G401.6 (cell line): ENCODE results near the gene SRRD.
"Not testable (repeated sequence)": the region's sequence is repeated elsewhere in the genome, so short reads cannot be mapped to it uniquely, and the experiment has no call there.

Experiments used
- FAIRE-seq: peaks from 2 replicates; lab custom pipeline; 2012; peaks lifted over from hg19 to GRCh38; lab: Jason Lieb, UNC

SRRD gene

DNA sequence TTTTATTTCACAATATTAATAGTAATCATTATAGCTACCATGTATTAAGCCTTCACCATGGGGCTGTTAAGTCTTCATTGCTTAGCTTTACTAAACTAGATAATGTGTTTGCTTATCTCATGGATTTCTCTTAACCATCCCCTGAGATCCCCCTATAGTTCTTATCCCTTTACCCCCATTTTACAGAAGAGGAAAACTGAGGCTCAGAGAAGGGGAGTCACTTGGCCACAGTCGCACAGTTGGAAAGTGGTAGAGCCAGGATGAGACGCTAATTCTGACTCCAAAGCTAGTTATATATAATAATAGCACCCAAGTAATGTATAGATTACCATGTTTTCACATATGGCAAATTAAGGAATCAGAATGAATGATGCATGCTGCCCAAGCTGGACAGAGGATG lies 38.3 kb downstream of the SRRD start:
- no peak for FAIRE-seq

DNA sequence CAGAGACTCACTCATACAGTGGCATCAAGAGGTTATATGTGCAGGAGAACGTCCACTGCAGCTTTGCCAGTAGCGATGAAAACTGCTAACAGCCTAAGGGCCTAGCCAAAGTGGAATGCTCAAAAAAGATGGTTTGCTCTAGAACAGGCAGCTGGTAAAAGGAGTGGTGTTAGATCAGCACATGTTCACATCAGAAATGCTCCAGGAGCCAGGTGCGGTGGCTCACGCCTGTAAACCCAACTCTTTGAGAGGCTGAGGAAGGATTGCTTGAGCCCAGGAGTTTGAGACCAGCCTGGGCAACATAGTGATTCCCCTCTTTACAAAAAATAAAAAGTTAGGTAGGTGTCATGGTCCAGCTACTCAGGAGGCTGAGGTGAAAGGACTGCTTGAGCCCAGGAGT lies 38.9 kb downstream of the SRRD start:
- no peak for FAIRE-seq

- no peak for FAIRE-seq
Measured at GRCh38 chr22:26524870-26525269, 41.2 kb downstream of the SRRD start.

DNA sequence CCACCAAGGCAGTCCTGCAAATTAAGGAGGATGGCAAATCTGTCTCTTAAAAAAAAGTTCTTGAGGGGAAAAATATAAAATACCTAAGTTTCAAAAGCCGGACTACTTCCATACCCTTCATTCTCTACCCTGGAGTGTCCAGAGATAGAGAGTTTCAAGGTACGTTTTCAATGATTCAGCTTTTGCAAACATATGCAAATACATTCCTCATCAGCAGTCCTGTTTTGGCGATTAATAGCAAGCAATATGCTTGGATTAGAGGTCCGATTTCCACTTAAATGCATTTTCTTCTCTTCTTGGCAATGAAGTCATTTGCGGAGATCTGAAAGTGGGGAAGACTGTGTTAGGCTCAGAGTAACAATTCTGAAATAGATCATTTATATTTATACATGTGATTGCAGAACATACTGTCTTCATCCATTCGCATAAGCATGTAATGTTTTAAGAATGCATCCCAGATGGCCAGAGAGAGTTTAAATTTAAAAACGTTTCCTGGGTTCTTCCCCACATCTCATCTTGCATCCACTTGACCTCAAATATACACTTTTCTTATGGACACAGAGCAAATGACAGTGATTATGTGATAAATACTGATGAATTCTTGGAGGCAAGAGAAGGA lies 42.4 kb downstream of the SRRD start:
- FAIRE-seq: no peak

GRCh38 chr22:26527167-26527566 lies 43.5 kb downstream of the SRRD start:
- FAIRE-seq: no peak

GRCh38 chr22:26527574-26528465 lies 44.1 kb downstream of the SRRD start:
- no peak for FAIRE-seq

- FAIRE-seq: not testable (repeated sequence)
Measured at GRCh38 chr22:26528518-26528917, 44.8 kb downstream of the SRRD start.

GRCh38 chr22:26529345-26529744 lies 45.7 kb downstream of the SRRD start:
- FAIRE-seq: no peak

DNA sequence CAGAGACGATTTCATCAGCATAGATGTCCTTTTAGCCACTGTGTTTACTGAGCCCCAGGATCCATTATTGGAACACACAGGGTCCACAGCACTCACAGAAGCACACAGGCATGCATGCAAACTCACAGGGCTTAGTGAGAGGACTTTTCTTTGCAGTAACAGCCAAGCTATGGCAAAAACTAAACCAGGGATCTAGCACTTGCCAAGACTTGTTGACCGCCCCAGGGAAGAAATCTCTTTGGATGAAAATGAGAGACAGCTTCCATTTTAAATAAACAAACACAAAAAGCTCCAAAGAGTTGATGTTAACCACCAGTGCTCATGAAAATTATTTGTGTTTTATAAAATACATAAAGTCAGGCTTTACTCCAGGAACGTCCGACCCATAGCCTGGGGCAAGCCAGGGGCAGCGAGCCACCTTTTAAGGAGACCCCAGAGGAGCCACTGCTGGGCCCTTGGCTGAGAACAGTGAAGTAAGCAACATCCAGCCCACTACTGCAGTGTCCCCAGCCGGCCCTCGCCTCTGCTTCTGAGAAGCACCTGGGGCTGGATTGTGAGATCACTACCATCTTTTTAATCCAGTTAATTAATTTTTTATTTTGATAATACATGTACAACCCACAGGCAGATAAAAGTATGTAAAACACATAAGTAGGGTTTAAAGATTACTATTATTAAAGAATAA lies 50.6 kb downstream of the SRRD start:
- no peak for FAIRE-seq

- FAIRE-seq: no peak
Measured at GRCh38 chr22:26534874-26535602, 51.4 kb downstream of the SRRD start.

- no peak for FAIRE-seq
Measured at GRCh38 chr22:26535603-26535908, 51.9 kb downstream of the SRRD start.

- FAIRE-seq: no peak
Measured at GRCh38 chr22:26536056-26536761, 52.5 kb downstream of the SRRD start.

DNA sequence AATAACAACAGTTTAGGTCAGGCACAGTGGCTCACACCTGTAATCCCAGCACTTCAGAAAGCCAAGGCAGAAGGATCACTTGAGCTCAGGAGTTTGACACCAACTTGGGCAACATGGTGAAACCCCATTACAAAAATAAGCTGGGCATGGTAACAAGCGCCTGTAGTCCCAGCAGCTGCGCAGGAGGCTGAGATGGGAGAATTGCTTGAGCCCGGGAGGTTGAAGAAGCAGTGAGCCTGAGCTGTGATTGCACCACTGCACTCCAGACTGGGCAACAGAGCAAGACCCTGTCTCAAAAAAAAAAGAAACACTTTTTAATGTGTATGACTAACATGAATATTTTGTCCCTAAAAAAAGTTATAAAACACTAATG lies 53.1 kb downstream of the SRRD start:
- no peak for FAIRE-seq

DNA sequence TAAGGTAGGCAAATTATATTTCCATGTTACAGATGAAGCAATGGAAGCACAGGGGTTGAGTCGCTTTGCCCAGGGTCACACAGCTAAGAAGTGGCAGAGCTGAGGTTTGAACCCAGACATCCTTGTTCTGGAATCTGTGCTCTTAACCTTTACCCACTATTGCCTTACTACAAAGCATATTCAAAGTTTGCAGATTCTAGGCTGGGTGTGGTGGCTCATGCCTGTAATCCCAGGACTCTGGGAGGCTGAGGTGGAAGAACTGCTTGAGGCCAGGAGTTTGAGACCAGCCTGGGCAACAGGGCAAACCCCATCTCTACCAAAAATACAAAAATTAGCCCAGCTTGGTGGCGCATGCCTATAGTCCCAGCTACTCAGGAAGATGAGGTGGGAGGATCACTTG lies 56.4 kb downstream of the SRRD start:
- no peak for FAIRE-seq

- no peak for FAIRE-seq
Measured at GRCh38 chr22:26541167-26541819, 57.6 kb downstream of the SRRD start.

DNA sequence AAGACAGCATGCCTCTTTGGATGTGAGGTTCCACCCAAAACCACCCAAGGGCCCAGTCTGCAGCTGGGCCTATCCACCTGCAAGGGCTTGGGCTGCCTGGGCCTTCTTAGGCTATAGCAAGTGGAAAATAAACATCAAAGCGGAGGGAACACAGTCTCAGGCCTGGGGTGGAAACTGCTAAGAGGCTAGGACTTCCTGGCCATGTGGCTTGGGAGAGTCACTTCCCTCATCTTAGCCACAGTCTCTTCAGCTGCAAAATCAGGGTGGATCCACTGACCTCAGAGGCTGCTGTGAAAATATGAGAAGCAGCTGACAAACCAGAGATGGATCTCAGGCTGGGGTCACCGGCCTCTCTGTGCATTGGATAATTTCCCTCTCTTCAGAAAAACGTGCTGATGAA lies 59.2 kb downstream of the SRRD start:
- no peak for FAIRE-seq
